NCI-H2081 (cell line): ENCODE results near the gene TMEM151B.
"Not testable (repeated sequence)": the region's sequence is repeated elsewhere in the genome, so short reads cannot be mapped to it uniquely, and the experiment has no call there.

Experiments used
- DNase-seq, 2 experiments: peaks; one replicate each; lab custom pipeline; 2025; lab: John Stamatoyannopoulos, UW

Gene TMEM151B

DNA sequence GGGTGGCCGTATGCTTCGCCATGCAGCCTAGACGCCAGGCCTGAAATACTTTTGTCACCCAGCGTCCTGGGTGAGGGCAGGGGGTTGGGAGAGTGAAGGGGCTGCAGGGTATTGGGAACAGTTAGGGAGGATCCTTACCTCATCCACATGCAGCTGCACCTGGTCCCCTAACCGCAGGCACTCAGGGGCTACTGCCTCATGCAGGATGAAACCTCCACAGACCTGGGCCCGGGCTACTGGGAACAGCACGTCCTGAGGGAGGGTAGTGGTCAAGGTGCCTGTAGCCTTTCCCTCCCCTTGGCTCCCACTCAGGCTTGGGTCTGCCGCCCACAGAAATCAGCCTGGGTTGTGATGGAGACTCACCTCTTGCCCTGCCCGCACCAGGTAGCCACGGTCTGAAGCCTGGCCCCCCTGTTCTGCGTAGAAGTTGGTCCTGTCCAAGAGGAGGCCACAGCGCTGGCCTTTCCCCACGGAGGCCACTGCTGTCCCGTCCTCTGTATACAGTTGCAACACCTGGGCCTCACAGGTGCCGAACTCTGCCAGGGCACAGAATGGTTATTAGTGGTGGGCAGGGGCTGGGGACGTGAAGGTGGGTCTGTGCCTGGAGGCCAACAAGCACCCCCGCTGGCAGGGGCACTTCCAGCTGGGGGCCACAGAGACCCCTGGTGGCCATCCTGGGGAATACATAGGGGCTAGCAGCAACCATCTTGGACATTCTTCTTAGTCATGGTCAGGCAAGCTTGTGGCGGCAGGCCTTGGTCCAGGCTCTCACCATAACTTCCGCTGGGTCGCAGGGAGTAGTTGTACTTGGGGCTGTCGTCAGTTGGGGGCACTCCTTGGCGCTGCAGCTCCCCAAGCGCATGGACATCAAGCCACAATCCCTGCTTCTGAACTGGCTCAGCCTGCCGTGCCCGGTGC lies 34.3 kb downstream of the TMEM151B start:
- peak in 1 of 2 experiments; percentile 23 for DNase-seq

GRCh38 chr6:44305200-44305725 lies 35.0 kb downstream of the TMEM151B start:
- DNase-seq, result no peak

DNA sequence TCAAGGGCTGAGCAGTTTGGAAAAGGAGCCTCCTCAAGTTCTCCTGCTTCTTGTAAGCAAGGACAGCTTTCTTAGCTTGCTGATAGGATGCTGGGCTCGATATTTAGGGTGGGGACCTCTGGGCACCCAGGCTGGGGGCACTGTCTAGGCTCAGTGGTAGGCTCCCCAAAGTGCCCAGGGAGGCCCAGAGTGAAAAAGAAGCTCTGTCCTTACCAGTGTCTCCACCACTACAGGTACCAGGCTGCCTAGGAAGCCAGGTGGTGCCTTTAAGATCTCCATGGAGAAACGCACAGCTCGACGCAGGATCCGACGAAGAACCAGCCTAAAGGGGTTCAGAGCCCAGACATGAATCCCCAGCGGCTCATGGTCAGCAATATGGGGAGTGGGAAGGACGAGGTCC lies 36.5 kb downstream of the TMEM151B start:
- no peak for DNase-seq

DNA sequence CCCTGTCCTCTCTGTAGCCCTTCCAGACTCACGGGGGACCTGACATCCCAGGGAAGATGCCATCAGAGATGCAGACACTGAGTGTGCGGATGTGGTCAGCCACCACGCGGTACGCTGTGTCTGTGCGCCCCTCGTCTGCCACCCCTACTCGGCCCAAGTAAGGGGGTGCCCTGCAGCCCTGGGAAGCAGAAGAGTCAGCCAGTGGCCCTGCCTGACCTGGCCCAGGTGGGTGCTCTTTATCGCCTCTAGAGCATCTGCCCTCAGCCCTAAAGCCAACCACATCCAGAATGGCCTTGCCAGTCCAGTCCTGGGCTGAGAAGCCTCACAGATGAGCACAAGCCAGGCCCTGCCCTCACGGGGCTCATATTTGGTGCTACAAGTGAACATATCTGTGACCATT lies 37.0 kb downstream of the TMEM151B start:
- DNase-seq, result no peak

DNA sequence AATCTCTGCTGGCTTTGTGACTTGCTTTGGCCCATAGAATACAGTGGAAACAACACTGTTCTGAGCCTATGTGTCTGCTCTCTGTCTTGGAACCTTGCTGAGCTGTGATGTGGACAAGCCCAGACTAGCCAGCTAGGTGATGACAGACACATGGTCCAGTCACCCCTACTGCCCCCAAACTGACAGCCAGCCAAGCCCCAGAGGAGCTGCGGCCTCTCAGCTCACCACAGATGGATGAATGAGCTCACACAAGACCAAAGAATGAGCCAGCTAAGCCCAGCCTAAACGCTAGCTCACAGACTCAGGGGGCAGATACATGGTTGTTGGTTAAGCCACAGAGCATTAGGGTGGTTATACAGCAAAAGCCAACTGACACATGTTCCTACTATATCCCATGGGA lies 38.8 kb downstream of the TMEM151B start:
- no peak for DNase-seq

GRCh38 chr6:44309631-44310030 lies 39.4 kb downstream of the TMEM151B start:
- DNase-seq, result no peak

DNA sequence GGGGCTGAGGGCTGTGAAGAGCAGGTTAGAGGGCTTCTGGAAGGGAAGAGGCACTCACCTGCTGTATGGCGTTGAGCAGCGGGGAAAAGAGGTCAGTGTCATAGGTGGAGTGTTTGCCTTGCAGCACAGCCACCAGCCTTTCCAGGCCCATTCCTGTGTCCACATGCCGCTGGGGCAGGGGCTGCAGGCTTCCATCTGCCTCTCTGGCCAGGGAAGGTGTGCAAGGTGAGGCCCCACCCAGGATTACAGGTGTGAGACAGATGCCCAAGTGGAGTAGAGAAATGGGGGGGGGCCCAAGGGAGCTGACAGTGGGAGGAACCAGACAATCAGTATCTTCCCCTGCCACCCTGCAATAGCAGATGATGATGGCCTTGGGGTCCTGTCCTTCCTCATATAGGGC lies 40.0 kb downstream of the TMEM151B start:
- no peak for DNase-seq

DNA sequence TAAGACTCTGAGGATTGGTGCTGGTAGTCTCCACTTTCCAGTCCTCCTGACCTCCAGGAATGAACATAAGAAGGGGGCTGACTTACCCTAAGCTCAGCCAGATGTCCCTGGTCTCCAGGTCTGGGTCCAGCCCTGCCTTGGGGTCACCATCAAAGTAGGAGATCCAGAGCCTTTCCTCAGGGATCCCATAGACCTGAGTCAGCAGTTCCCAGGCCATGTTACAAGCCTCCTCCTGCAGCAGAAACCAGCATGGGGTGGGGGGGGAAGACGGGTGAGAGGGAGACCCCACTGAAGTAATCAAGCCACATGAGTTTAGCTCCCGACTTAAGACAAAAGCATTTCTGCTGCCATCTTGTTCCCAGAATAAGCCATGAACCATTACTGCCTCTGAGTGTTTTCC lies 41.1 kb downstream of the TMEM151B start:
- DNase-seq, result no peak

DNA sequence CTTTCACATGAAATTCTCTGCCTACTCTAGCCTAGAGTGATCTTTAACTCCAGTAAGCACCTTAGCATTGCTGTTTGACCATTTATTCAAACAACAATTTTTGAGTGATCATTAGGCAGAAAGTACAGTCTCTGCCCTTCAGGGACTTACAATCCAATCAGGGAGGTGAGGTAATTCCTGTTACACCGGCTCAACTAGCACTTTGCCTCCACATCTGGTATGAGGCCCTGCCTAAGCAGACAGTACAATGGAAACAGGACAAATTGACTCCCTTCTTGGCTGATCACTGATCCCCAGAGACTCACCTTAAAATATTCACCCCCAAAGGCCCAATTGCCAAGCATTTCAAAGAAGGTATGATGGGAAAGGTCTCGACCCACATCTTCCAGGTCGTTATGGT lies 41.5 kb downstream of the TMEM151B start:
- no peak for DNase-seq

DNA sequence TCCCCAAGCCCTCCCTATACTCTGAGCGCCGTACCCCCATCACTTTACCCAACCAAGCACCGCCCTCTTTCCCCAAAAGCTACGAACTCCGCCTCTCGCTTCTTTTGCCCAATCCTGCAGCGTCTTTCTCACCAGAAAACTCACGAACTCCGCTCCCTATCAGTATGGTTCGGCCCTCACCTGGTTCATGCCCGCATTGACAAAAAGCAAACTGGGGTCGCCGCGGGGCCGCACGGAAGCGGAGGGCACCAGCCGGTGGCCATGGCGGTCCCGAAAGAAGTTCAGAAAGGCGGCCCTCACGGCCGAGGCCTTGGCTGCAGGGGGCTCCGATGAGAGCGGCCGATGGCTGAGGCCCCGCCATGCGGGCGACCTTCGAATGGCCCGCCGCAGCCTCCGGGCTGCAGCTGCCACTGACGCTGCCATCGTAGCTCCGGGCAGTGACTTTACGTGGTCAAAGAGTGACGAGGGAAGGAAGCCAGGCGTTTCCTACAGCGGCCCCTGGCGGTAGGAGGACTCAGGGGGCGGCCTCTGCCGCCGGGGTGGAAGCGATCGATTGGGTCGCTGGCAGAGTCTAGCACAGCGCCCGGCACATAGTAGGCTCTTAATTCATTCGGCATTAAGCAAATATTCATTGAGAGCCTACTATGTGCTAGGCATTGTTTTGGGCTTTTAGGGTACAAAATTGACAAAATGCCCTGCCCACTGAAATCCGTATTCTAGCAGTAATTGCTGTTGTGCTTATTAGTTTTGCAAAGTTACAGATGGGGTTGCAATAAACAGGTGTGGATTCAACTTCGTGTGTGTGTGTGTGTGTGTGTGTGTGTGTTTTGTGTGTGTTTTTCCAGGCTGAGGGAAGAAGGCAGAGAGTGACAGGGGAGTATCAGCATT lies 42.9 kb downstream of the TMEM151B start, which contains the start of gene AARS2:
Gene AARS2, minus strand, starts transcription at position 447 of the 888 bp plus-strand sequence. Its CDS starts 24 bp downstream, at position 423.
- peak; percentile 82 to 88 for DNase-seq

DNA sequence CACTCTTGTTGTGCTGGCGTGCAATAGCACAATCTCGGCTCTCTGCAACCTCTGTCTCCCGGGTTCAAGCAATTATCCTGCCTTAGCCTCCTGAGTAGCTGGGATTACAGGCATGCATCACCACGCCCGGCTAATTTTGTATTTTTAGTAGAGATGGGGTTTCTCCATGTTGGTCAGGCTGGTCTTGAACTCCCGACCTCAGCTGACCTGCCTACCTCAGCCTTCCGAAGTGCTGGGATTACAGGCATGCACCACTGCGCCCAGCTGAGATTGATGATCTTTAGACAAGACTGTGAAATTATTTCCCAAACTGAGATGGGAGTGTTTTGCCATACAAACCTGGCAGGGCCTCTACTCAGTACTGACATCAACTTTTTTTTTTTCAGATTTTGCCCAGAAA lies 44.4 kb downstream of the TMEM151B start:
- DNase-seq, result not testable (repeated sequence)

GRCh38 chr6:44315516-44315915 lies 45.3 kb downstream of the TMEM151B start:
- DNase-seq, result no peak

DNA sequence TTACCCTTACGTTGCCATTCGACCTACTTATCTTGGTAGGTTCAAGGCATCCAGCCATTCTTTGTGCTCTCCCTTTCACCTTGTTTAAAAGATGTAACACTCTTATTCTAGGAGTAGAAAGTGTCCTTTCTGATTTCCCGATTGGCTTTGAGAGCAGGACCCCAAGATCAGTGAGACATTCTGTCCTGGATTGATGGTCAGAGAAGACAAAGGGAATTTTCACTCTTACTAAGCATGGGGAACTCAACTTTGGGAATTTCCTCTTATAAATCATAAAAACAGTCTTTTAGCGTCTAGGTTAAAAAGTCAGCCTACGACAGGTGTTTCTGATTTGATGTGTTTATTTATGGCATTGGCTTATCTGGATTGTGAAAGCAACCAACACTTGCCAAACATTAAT lies 45.7 kb downstream of the TMEM151B start:
- DNase-seq, result no peak

DNA sequence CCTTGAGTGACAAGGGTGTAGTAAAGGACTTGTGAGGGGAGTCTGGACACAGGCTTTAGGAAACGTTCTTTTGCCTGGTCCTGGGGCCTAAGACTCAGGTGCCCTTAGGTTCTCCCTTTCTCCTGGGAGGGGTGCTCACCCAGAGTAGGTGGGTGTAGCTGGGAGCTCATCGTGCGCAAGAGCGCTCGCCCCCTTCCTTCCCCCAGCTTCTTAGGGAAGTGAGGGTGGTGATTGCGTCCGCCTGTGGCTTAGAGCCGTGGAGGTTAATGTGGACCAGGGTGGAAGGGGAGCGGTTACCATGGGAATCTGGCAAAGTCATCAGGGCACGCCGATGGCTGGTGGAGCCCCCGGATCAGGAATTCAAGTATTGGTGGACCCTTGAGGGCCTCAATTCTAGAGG lies 46.2 kb downstream of the TMEM151B start:
- DNase-seq, result no peak

DNA sequence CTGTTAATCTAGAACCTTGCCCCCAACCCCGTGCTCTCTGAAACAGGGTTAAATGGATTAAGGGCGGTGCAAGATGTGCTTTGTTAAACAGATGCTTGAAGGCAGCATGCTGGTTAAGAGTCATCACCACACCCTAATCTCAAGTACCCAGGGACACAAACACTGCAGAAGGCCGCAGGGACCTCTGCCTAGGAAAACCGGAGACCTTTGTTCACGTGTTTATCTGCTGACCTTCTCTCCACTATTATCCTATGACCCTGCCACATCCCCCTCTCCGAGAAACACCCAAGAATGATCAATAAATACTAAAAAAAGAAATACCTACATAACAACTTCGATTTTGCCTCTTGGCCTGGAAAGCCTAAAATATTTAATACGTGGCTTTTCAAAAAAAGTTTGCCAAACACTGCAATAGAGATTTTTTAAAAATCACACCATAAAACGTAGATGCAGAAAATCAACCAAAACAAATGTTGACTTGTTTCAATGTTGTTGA lies 46.9 kb downstream of the TMEM151B start:
- not testable (repeated sequence) for DNase-seq

- DNase-seq, result no peak
These were observed 51.0 kb downstream of the TMEM151B start for GRCh38 chr6:44321210-44321609.

GRCh38 chr6:44327096-44327495 lies 56.8 kb downstream of the TMEM151B start:
- no peak for DNase-seq

DNA sequence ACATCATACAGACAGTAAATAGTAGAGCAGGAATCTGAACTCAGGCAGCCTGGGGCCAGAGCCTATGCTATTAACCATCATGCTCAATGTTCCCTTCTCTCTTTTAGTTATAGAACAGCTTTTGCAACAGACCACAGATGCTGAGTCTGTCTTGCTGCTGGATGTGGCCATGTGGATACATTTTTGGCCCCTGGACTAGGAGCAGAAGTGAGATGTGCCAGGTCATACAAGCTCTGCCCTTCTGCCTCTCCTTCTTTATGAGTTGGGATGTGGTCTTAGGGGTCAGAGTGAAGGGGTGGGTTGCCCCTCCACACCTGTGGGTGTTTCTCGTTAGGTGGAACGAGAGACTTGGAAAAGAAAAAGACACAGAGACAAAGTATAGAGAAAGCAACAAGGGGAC lies 57.5 kb downstream of the TMEM151B start:
- no peak for DNase-seq

GRCh38 chr6:44328203-44328602 lies 58.0 kb downstream of the TMEM151B start:
- not testable (repeated sequence) for DNase-seq

DNA sequence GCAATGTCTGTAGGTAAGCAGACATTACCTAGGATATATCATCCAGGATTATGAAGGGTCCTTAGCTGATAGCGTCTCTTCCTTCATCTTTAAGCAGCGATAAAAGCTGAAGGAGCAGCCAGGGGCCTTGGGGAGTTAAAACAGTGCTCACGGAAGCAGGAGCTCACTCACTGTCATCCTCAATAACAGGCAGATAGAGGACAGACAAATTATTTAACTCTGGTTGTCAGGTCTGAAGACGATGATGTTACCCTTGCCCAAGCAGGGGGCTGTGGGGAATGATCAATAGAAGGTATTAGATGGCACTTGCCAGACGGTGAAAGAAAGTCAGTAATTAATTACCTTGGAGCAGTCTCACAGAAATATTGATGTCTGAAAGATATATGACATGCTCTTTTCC lies 59.6 kb downstream of the TMEM151B start:
- no peak for DNase-seq

GRCh38 chr6:44332585-44332984 lies 62.3 kb downstream of the TMEM151B start:
- DNase-seq, result no peak

GRCh38 chr6:44333273-44333919 lies 63.1 kb downstream of the TMEM151B start:
- no peak for DNase-seq
